Endothelial cell of umbilical vein (primary cell): ENCODE results near the gene FZD1. TPM values are rescaled to one million over a fixed set of nuclear protein-coding genes. Genes with fewer than 3 reads are reported as not detected.

Source experiments
- BruUV-seq: library from RNA; stranded (reverse); fragments of 400-500 nt; replicated peaks from 2 replicates; lab custom pipeline; 2021; lab: Mats Ljungman, UMichigan
- CTCF ChIA-PET: fragments of 300-600, 350-600 bp; sonication (Branson Sonifier 250); formaldehyde crosslinking; loops from one replicate; lab custom pipeline; 2021; ENCODE audit warnings: antibody characterized with exemption, inconsistent platforms; lab: Charles Lee
- POLR2A ChIA-PET: fragments of 300-600, 350-600 bp; sonication (Branson Sonifier 250); formaldehyde crosslinking; loops from one replicate; lab custom pipeline; 2021; ENCODE audit warnings: antibody characterized with exemption, inconsistent platforms; lab: Charles Lee
- DNase-seq: peaks from one replicate; pipeline ENCODE4 v3.0.0-alpha.2; 2011; ENCODE audit warnings: low read depth, low spot score
- FAIRE-seq: peaks from 2 replicates; lab custom pipeline; 2011; peaks lifted over from hg19 to GRCh38; lab: Jason Lieb, UNC
- H2AFZ ChIP-seq: 2 replicates; pipeline ENCODE4 v1.6.0; 2012; ENCODE audit warnings: low read depth, low read length, control low read depth, inconsistent platforms
- H3K27ac ChIP-seq: 2 replicates; pipeline ENCODE4 v1.5.1; 2011; ENCODE audit warnings: low read depth, mild to moderate bottlenecking, control low read depth, low read length, moderate library complexity; ENCODE audit not compliant: insufficient read depth
- H3K27me3 ChIP-seq, 2 experiments: 2 replicates each; pipeline versions ENCODE4 v1.6.0 to v1.6.1; 2011; ENCODE audit warnings: low read length in 2 of 2, mixed read lengths in 1 of 2; ENCODE audit not compliant: control insufficient read depth in 2 of 2, insufficient read depth in 2 of 2
- H3K36me3 ChIP-seq, 2 experiments: 2 replicates in 1 of 2; 3 replicates in 1 of 2; pipeline ENCODE4 v1.5.1; 2011; ENCODE audit warnings: low read length in 2 of 2, mild to moderate bottlenecking in 1 of 2, moderate library complexity in 1 of 2; ENCODE audit not compliant: control insufficient read depth in 2 of 2, insufficient read depth in 2 of 2; ENCODE audit errors: extremely low read depth in 1 of 2
- H3K4me1 ChIP-seq: 3 replicates; pipeline ENCODE4 v1.5.1; 2011; ENCODE audit warnings: mild to moderate bottlenecking, low read length; ENCODE audit not compliant: control insufficient read depth, insufficient read depth; ENCODE audit errors: extremely low read depth
- H3K4me2 ChIP-seq: 2 replicates; pipeline ENCODE4 v1.6.1; 2011; ENCODE audit warnings: low read length, control low read depth, mixed read lengths; ENCODE audit not compliant: insufficient read depth
- H3K4me3 ChIP-seq, 3 experiments: fragments of 200-600 bp in 1 of 3; sonication (generic), shearing (Covaris generic) in 1 of 3; replicated peaks in 1 of 3; 2 replicates each; pipeline ENCODE4 v1.5.1; 2011 to 2016; ENCODE audit warnings: control low read depth in 3 of 3, low read length in 3 of 3, mild to moderate bottlenecking in 2 of 3, inconsistent platforms in 1 of 3, low read depth in 1 of 3, moderate library complexity in 1 of 3; ENCODE audit not compliant: insufficient read depth in 1 of 3
- H3K79me2 ChIP-seq: 2 replicates; pipeline ENCODE4 v1.6.0; 2012; ENCODE audit warnings: low read length, inconsistent platforms; ENCODE audit not compliant: control insufficient read depth, insufficient read depth
- H3K9ac ChIP-seq: replicated peaks from 2 replicates; pipeline ENCODE3; 2011; ENCODE audit warnings: low read length, control low read depth; ENCODE audit not compliant: insufficient read depth; ENCODE audit errors: extremely low read depth
- H3K9me1 ChIP-seq: replicated peaks from 3 replicates; pipeline ENCODE4 v1.6.0; 2011; ENCODE audit warnings: mild to moderate bottlenecking, low read length; ENCODE audit not compliant: control insufficient read depth, insufficient read depth; ENCODE audit errors: extremely low read depth
- H3K9me3 ChIP-seq: replicated peaks from 2 replicates; pipeline ENCODE4 v1.5.1; 2012; ENCODE audit warnings: low read length, inconsistent platforms; ENCODE audit not compliant: control insufficient read depth, insufficient read depth
- H4K20me1 ChIP-seq: replicated peaks from 2 replicates; pipeline ENCODE3; 2011; ENCODE audit warnings: mild to moderate bottlenecking, low read length; ENCODE audit not compliant: control insufficient read depth, insufficient read depth; ENCODE audit errors: extremely low read depth
- EZH2 ChIP-seq: IDR thresholded peaks from 2 replicates; pipeline ENCODE4 v1.6.1; 2012; ENCODE audit warnings: borderline replicate concordance, low read depth, mild to moderate bottlenecking, moderate library complexity, low read length, inconsistent platforms; ENCODE audit not compliant: severe bottlenecking
- FOS ChIP-seq: IDR thresholded peaks from 2 replicates; pipeline ENCODE4 v1.6.1; 2011; ENCODE audit warnings: mild to moderate bottlenecking, low read length, moderate library complexity, borderline replicate concordance; ENCODE audit not compliant: insufficient read depth
- GATA2 ChIP-seq: IDR thresholded peaks from 2 replicates; pipeline ENCODE4 v1.7.0; 2011; ENCODE audit warnings: low read depth, mild to moderate bottlenecking, moderate library complexity, mixed read lengths, low read length; ENCODE audit not compliant: insufficient read length, insufficient read depth
- JUN ChIP-seq: IDR thresholded peaks from 2 replicates; pipeline ENCODE4 v1.6.1; 2011; ENCODE audit warnings: borderline replicate concordance, low read depth; ENCODE audit not compliant: insufficient read length, insufficient read depth
- MAX ChIP-seq: IDR thresholded peaks from 2 replicates; pipeline ENCODE4 v1.6.1; 2011; ENCODE audit not compliant: insufficient read depth, insufficient read length
- MYC ChIP-seq: IDR thresholded peaks from one replicate; pipeline ENCODE4 v1.6.1; 2011; ENCODE audit warnings: mild to moderate bottlenecking, low read depth, low read length
- dilution Hi-C: fragments of 300-500 bp; cut with MboI; formaldehyde crosslinking; loops from one replicate; pipeline ENCODE4 v1.15.0; 2019; ENCODE audit warnings: low sequenced_read_pairs; ENCODE audit not compliant: extremely low pct_ligation_motif_present
- intact Hi-C: fragments of 100-400 bp; cut with micrococcal nuclease; formaldehyde crosslinking; loops from one replicate; pipeline ENCODE4 v1.10.0; 2022
- polyA plus RNA-seq, 4 experiments: library from polyadenylated mRNA; depleted of rRNA in 3 of 4; stranded (reverse) in 3 of 4; unstranded in 1 of 4; fragments of >200 nt; gene quantifications; 2 replicates each; pipeline versions ENCODE4 v1.2.1 to v1.2.3, GENCODE V29; 2011 to 2012; ENCODE audit warnings: missing spikeins in 1 of 4
- total RNA-seq: library from RNA; stranded (reverse); gene quantifications from 2 replicates; pipeline ENCODE4 v1.2.3, GENCODE V29; 2021
- TF ChIP-seq, protein P1 (sequence below), 2 donors: IDR thresholded peaks; 1 replicate in 1 of 2; 2 replicates in 1 of 2; pipeline ENCODE4 v1.5.1; 2011; ENCODE audit warnings: low read length in 2 of 2, mild to moderate bottlenecking in 2 of 2, moderate library complexity in 2 of 2, control low read depth in 1 of 2, inconsistent platforms in 1 of 2, low read depth in 1 of 2; ENCODE audit not compliant: insufficient read depth in 1 of 2; ENCODE audit errors: extremely low read depth in 1 of 2

Gene FZD1
- total and polyA plus RNA-seq, 2 donors (not counting 3 experiments of a cell fraction or from before 2014, with no cell fraction given) = 2.4 to 3.4 TPM

GRCh38 chr7:91287371-91288084, 23.3 kb downstream of the FZD1 start:
- Histone ChIP-seq H4K20me1 (no peaks in the 10 kb centered on the region), H3K27me3 (peaks cover 0 to 4% of the 10 kb centered on the region in 2 experiments), H3K36me3 (no peaks in the 10 kb centered on the region), H3K9me3 (no peaks in the 10 kb centered on the region), H3K9me1 (no peaks in the 10 kb centered on the region), H3K27ac (no peak overlapping the region), H3K4me3 (no peak overlapping the region), H3K9ac (no peak overlapping the region), H3K4me1 (no peaks in the 10 kb centered on the region), H2AFZ (no peak overlapping the region), H3K4me2 (no peak overlapping the region), H3K79me2 (no peaks in the 10 kb centered on the region)
- POLR2A ChIA-PET = no interaction called here
- BruUV-seq = no TSS peak
- TF ChIP-seq JUN (no peak), MYC (no peak), MAX (no peak), FOS (no peak), EZH2 (no peak), GATA2 (no peak)
- TF ChIP-seq, protein P1, sequence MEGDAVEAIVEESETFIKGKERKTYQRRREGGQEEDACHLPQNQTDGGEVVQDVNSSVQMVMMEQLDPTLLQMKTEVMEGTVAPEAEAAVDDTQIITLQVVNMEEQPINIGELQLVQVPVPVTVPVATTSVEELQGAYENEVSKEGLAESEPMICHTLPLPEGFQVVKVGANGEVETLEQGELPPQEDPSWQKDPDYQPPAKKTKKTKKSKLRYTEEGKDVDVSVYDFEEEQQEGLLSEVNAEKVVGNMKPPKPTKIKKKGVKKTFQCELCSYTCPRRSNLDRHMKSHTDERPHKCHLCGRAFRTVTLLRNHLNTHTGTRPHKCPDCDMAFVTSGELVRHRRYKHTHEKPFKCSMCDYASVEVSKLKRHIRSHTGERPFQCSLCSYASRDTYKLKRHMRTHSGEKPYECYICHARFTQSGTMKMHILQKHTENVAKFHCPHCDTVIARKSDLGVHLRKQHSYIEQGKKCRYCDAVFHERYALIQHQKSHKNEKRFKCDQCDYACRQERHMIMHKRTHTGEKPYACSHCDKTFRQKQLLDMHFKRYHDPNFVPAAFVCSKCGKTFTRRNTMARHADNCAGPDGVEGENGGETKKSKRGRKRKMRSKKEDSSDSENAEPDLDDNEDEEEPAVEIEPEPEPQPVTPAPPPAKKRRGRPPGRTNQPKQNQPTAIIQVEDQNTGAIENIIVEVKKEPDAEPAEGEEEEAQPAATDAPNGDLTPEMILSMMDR (IDR thresholded peaks at IDR 0.05; ENCODE audit: extremely low read depth in 1 of 2, insufficient read depth in 1 of 2, low read depth in 1 of 2, low read length in 2 of 2) = no peak
- dilution Hi-C loops (no loop called here), intact Hi-C loops (loop anchor here (1.0 to 5.0 kb wide), 4 partner anchors 61 to 497 kb away; no protein-coding TSS in a partner anchor)
- FAIRE-seq = peak; percentile 37
- CTCF ChIA-PET = interaction anchor here (0.6 to 3.2 kb wide), 55 partner anchors 10 to 500 kb away, joined by 3 to 25 read pairs (median 4); no protein-coding TSS in a partner anchor
- peak; percentile 11 for DNase-seq
